Activated CD4-positive, CD25-positive, alpha-beta regulatory T cell treated with anti-CD3 and anti-CD28 coated beads, Interleukin-2, amount 50 U/mL, for 16 hours (primary cell): Measurements from ENCODE around the gene OMG.
"Not testable (repeated sequence)": the region's sequence is repeated elsewhere in the genome, so short reads cannot be mapped to it uniquely, and the experiment has no call there.

Experiments used
- DNase-seq: peaks from one replicate; pipeline ENCODE4 v3.0.0-alpha.2; 2020; ENCODE audit warnings: low read depth, low spot score

OMG gene

DNA sequence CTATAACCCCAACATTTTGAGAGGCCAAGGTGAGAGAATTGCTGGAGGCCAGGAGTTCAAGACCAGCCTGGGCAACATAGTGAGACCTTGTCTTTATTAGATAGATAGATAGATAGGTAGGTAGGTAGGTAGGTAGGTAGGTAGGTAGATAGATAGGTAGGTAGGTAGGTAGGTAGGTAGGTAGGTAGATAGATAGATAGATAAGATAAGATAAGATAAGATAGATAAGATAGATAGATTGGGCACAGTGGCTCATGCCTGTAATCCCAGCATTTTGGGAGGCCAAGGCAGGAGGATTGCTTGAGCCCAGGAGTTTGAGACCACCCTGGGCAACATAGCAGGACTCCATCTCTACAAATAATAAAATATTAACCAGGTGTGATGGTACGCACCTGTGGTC lies 34.1 kb downstream of the OMG start:
- DNase-seq, result not testable (repeated sequence)

DNA sequence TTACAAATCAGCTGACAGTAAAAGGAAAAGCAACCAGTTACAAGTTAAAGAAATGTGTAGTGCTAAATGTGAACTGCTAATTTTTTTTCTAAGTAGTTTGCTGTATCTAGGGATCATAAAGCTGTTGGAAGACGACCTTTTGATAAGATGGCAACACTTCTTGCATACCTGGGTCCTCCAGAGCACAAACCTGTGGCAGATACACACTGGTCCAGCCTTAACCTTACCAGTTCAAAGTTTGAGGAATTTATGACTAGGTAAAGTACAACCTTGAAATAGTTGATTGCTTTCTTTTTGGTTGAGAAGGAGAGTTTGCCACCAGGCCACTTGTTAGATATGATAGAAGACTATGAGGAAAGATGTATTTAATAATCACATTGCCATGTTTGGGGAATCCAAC lies 35.4 kb downstream of the OMG start:
- no peak for DNase-seq

DNA sequence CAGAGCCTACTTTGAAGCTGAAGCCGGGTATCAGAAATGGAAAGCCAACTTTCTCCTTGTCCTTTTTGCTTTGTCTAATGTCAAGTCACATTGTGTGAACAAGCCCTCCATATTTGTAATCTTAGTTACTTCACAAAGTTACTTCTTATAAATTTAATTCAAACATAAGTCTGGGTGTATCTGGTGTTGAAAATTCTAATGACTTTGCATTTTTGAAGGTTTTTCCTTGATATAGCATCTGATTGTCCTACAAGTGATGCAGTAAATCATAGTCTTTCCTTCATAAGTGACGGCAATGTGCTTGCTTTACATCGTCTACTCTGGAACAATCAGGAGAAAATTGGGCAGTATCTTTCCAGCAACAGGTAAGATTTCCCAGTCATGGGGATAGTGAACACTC lies 36.9 kb downstream of the OMG start:
- DNase-seq, result no peak

DNA sequence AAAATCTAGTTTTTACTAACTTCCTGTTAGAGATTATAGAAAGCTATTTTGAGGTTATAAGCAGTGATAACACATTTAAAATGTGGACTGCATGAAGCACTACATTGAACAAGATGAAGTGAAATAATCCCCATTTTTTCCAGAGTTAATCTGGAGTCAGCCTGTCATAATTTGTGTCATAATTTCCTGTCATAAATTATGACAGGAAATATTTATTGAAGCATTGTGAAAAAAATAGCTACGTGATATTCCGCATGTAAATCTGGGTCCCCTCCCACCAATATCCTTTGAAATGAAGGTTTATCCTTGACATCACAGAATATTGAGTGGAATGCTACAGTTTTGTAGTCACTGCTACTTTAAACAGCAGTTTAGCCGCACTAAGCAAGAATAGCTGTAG lies 40.1 kb downstream of the OMG start:
- no peak for DNase-seq

DNA sequence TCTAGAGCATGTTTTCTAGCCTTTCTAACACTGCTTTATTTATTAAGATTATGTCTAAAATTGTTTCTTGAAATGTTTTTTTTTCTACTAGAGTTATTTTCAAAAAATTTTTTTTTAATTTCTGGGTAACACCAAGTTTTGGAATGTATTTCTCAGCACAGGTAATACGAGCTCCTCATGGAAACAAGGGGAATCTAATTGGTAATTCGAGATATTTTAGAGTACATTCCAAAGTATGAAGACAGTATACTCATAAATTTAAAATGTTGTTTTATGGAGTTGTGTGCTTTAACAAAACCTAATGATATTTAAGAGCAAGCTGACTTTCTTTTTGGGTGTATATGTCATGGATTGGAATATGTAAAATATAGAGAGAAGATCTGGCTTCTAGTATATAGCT lies 42.4 kb downstream of the OMG start:
- no peak for DNase-seq

DNA sequence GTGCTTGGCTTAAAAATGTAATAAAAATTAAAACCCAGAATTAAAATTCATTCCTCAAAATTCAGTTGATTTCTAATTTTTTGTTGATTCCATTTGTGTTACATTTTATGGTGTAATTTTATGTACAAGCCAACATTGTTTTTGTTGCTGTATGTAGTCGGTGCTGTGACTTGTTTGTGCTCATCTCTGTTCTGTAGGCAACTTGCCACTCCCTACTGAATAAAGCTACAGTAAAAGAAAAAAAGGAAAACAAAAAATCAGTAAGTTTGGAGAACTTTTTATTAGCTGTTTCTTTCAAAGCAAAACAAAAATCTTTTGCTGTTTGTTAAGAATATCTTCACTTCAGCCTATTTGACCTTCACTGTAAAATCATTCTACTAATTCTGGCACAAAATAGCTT lies 44.3 kb downstream of the OMG start:
- no peak for DNase-seq

DNA sequence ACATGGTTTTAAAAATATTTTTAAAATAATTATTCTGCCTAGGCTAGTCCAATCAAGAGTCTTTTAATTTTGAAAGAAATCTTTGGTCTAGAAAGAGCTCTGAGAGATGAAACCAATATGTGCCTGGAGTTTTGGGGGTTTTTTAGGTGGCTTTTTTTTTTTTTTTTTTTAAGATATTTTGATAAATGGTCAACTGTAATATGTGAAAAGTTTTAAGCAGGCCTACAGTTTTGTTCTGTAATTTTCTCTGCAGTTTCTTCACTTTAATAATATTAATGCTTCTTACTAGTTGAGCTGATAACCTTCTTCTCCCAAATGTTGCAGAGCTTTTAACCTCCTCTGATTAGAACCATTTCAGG lies 45.1 kb downstream of the OMG start:
- no peak for DNase-seq

DNA sequence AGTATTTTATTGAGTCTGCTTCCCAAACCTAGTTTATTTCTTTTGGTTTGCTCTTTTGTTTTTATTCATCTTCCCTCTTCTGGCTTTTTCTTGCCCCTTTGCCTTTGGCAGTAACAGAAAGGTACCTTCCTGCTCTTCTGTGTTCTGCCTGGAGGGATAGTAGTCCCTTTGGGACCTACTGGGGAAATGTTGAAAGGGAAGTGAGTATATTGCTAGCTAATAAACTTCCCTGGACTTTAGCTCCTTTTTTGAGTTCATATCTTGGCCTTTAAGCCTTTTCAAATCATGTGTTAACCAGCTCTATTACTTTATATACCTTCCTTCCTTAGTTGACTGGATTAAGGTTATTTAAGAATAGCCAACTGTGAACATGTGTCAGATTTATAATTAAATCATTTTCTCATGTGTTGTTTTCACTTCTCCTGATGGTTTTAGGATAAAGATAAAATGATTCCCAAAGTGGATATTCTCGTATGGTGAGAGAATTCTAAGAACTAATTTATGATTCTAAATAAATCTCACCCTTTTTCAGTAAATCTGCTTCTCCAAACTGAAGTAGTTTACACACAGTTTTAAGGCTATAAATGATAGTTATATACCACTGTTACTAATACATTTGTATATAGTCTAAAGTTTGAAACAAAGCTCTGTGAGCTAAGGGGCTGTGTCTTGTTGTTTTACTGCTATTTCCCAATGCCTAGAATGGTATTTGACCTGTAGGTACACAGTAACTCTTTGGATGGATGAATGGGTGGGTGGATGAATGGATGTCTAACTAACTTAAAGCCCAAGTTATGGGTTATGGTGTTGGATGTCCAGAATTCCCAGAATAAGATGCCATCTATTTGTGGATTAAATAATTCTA lies 45.7 kb downstream of the OMG start:
- DNase-seq, result no peak

DNA sequence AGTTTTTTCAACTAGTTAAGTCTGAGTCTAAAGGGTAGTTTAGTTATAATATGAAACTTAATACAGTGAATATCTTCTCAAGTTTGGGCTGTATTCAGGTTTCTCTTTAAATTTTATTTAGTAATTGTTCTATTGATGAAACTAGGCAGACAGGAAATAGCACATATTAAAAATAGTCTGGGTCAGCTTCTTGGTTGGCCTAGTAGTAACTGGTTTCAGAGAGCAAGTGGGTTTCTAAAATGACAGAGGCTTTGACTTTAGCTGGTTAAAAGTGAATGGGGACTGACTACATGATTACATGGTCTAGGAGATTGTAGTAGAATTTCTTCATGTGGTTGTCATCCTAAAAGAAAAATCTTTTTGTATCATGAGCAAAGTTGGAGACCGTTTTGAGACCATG lies 46.8 kb downstream of the OMG start:
- DNase-seq, result no peak

DNA sequence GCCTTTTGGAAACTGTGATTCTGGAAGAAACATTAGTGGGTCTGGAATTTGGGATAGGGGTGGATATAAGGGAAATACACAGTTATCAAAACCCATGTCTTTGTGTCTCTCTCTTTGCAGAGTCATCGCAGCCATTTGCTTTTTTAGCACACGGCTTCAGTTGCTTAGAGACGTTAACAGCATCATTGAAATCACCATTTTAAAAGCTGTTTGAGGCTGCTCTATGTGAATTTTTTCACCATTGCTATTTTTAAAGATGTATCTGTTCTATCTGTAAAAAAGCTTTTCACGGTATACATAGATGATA lies 47.3 kb downstream of the OMG start:
- DNase-seq, result no peak

DNA sequence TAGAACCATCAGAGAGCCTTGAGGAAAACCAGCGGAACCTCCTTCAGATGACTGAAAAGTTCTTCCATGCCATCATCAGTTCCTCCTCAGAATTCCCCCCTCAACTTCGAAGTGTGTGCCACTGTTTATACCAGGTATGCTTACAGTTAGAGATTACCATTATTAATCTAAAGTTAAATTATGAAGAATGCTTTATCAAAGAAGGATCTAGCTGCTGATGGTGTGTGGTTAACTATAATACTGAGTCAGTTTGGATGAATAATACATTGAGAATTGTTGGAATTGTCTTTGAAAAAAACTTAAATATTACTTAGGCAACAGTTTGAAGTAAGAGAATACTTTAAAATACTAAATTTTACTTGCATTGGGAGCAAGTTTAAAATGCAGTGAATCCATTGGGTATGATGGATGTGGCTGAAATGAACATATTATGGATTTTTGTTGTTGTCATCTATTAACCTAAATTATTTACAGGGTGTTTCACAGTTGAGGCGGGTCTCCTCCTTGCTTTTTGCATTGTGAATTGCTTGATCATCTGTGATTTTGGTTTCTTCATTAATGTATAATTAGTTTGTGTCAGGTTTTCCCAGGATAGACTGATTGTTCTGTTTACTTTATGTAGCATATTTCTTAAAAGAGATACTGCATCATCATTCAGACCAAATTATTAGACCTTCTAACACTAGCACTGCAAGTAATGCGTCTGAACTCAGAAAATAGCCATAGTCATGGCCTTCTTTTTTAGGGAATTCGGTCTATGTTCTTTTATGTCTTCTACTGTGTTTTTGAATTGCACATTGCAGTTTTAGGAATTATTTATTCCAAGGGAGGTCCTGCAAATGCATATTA lies 47.8 kb downstream of the OMG start:
- no peak for DNase-seq
